ENCODE results near the gene HDAC7. TPM values are rescaled to one million over a fixed set of nuclear protein-coding genes. Genes with fewer than 3 reads are reported as not detected.

Gene HDAC7
- 10 to 100 TPM; 39.5 to 67.7 TPM for total RNA-seq

GRCh38 chr12:47819896-47820630 is at the start of gene HDAC7:
Gene HDAC7, minus strand, starts transcription at chr12:47819903. Its CDS starts 118 bp downstream, at chr12:47819785.
- Histone ChIP-seq H3K4me1 (replicated peaks) (peaks cover 10% of the 10 kb centered on the region), H3K27ac (peak within 1 kb of the TSS; percentile 90), H3K4me3 (peak within 1 kb of the TSS; percentile 64 to 71), H3K36me3 (no peaks in the 10 kb centered on the region), H3K27me3 (replicated peaks; ENCODE audit: insufficient read depth) (no peaks in the 10 kb centered on the region), H3K9me3 (no peaks in the 10 kb centered on the region)
- WGBS, result under 1% methylated on average over 14 of the region's 58 CpGs
- peak; percentile 37 for TF ChIP-seq POLR2A (IDR thresholded peaks at IDR 0.05)
- no peak for TF ChIP-seq POLR2AphosphoS5 (IDR thresholded peaks at IDR 0.05)
- intact Hi-C loops (cut with DNase I), result no loop called here
- DNase-seq (ENCODE audit: low spot score), result peak; percentile 84

DNA sequence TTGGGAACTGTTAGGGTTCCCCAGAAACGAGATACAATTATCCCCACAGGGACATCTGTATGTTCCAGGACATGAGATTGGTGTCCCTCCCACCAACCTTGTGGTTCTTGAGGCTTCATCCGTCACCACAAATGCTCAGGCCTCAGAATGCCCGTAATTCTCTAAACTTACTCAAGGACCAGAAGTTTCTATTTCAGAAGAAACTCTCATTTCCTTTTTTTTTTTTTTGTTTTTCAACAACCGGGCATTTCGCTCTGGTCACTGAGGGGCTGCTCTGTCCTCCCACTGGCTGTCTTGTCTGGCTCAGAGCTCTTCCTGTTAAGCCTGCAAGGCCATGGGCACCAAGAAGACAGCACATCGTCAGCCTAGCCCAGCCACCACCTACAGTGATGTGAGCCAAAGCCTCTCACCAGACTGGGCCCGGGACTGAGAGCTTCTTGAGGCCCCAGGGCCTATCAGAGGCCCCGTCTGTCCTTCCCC is 48.9 kb upstream of the HDAC7 start:
- no peak overlapping the region for H3K4me3 ChIP-seq
- 83% methylated on average over 8 of the region's 8 CpGs for WGBS
- intact Hi-C loops (cut with DNase I), result no loop called here
- no peak overlapping the region for H3K27ac ChIP-seq
- TF ChIP-seq POLR2AphosphoS5 (IDR thresholded peaks at IDR 0.05) (no peak), POLR2A (IDR thresholded peaks at IDR 0.05) (no peak)
- TF ChIP-seq, protein P1, sequence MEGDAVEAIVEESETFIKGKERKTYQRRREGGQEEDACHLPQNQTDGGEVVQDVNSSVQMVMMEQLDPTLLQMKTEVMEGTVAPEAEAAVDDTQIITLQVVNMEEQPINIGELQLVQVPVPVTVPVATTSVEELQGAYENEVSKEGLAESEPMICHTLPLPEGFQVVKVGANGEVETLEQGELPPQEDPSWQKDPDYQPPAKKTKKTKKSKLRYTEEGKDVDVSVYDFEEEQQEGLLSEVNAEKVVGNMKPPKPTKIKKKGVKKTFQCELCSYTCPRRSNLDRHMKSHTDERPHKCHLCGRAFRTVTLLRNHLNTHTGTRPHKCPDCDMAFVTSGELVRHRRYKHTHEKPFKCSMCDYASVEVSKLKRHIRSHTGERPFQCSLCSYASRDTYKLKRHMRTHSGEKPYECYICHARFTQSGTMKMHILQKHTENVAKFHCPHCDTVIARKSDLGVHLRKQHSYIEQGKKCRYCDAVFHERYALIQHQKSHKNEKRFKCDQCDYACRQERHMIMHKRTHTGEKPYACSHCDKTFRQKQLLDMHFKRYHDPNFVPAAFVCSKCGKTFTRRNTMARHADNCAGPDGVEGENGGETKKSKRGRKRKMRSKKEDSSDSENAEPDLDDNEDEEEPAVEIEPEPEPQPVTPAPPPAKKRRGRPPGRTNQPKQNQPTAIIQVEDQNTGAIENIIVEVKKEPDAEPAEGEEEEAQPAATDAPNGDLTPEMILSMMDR (IDR thresholded peaks at IDR 0.05), result no peak
- H3K27me3 ChIP-seq (replicated peaks; ENCODE audit: insufficient read depth), result no peaks in the 10 kb centered on the region
- DNase-seq (ENCODE audit: low spot score), result no peak
- no peaks in the 10 kb centered on the region for H3K36me3 ChIP-seq
- H3K9me3 ChIP-seq, result no peaks in the 10 kb centered on the region
- no peaks in the 10 kb centered on the region for H3K4me1 ChIP-seq (replicated peaks)

DNA sequence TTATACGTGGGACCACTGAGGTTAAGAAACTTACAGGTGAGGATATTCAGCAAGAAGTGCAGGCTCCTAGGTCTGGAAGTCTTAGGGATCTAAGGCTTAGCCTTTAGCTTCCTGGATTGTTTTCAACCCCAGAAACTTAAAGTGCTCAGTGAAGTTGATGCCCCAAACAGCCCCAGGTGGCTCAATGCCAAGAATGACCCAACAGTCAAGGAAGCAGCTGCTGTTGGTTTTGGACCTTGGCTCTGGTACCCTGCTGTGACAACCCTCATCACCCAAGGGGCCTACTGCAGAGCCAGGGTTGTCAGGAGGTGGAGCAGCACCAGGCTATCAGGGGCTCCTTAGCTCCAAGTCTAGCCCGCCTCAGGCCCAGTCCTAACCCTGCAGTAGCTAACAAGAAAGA is 48.3 kb upstream of the HDAC7 start:
- H3K36me3 ChIP-seq, result no peaks in the 10 kb centered on the region
- TF ChIP-seq POLR2A (IDR thresholded peaks at IDR 0.05) (no peak), POLR2AphosphoS5 (IDR thresholded peaks at IDR 0.05) (no peak)
- TF ChIP-seq, protein P1 (IDR thresholded peaks at IDR 0.05), result no peak
- no peak for DNase-seq (ENCODE audit: low spot score)
- no peaks in the 10 kb centered on the region for H3K9me3 ChIP-seq
- H3K4me3 ChIP-seq, result no peak overlapping the region
- intact Hi-C loops (cut with DNase I), result no loop called here
- H3K27me3 ChIP-seq (replicated peaks; ENCODE audit: insufficient read depth), result no peaks in the 10 kb centered on the region
- no peak overlapping the region for H3K27ac ChIP-seq
- 96% methylated on average over 2 of the region's 2 CpGs for WGBS
- H3K4me1 ChIP-seq (replicated peaks), result no peaks in the 10 kb centered on the region

- WGBS, result 85% methylated on average over 4 of the region's 4 CpGs
- Histone ChIP-seq H3K4me1 (replicated peaks) (no peaks in the 10 kb centered on the region), H3K36me3 (no peaks in the 10 kb centered on the region), H3K27me3 (replicated peaks; ENCODE audit: insufficient read depth) (no peaks in the 10 kb centered on the region), H3K9me3 (no peaks in the 10 kb centered on the region), H3K4me3 (no peak overlapping the region), H3K27ac (no peak overlapping the region)
- no peak for DNase-seq (ENCODE audit: low spot score)
- intact Hi-C loops (cut with DNase I), result no loop called here
- TF ChIP-seq, protein P1 (IDR thresholded peaks at IDR 0.05), result no peak
- TF ChIP-seq POLR2A (IDR thresholded peaks at IDR 0.05) (no peak), POLR2AphosphoS5 (IDR thresholded peaks at IDR 0.05) (no peak)
Measured at GRCh38 chr12:47867495-47867941, 47.8 kb upstream of the HDAC7 start.

DNA sequence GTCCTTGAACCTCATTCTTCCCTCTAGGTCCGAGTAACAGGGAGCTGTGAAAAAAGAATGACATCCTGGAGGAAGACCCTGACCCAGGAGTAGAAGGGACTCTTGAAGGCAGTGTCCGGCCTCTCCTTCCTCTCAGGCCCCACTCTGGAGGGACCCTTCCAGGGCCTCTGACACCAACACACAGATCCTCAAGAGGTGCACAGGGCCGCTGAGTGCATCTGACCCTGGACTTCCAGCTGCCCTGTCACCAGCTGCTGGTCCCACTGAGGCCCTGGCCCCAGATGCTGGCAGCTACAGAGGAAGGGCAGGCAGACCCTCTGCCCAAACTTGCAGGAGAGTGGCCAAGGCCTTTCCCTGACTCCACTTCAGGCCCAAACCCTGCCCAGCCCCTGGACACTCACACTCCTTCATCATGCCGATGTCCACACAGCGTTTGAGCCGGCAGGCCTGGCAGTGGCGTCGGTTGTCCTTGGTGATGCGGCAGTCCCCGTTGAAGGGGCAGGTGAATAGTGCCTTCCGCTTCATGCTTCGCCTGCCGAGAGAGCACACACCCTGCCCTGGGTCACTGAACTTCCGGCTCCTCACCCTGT is 45.0 kb upstream of the HDAC7 start:
- TF ChIP-seq POLR2AphosphoS5 (IDR thresholded peaks at IDR 0.05) (no peak), POLR2A (IDR thresholded peaks at IDR 0.05) (no peak)
- TF ChIP-seq, protein P1 (IDR thresholded peaks at IDR 0.05), result no peak
- intact Hi-C loops (cut with DNase I), result no loop called here
- H3K27me3 ChIP-seq (replicated peaks; ENCODE audit: insufficient read depth), result no peaks in the 10 kb centered on the region
- no peaks in the 10 kb centered on the region for H3K4me1 ChIP-seq (replicated peaks)
- H3K27ac ChIP-seq, result no peak overlapping the region
- H3K36me3 ChIP-seq, result no peaks in the 10 kb centered on the region
- H3K4me3 ChIP-seq, result no peak overlapping the region
- WGBS, result 93% methylated on average over 14 of the region's 14 CpGs
- DNase-seq (ENCODE audit: low spot score), result no peak
- no peaks in the 10 kb centered on the region for H3K9me3 ChIP-seq

Data from prostate gland (tissue), 2 donors.